Hepatocyte (in vitro differentiated cells): Measurements from ENCODE around the gene KRTAP10-3. TPM values are rescaled to one million over a fixed set of nuclear protein-coding genes. Genes with fewer than 3 reads are reported as not detected.

Experiments used
- DNase-seq: peaks from one replicate; pipeline ENCODE4 v3.0.0-alpha.2; 2016; ENCODE audit warnings: low spot score
- H2AFZ ChIP-seq: fragments of 200-600 bp; sonication (generic); 2 replicates; pipeline ENCODE4 v1.6.0; 2016; ENCODE audit warnings: antibody characterized with exemption, mild to moderate bottlenecking
- H3K27ac ChIP-seq: fragments of 200-600 bp; sonication (generic); 2 replicates; pipeline ENCODE4 v1.5.1; 2016; ENCODE audit warnings: mild to moderate bottlenecking
- H3K27me3 ChIP-seq: fragments of 200-600 bp; sonication (generic); 2 replicates; pipeline ENCODE4 v1.6.1; 2016
- H3K36me3 ChIP-seq: fragments of 200-600 bp; sonication (generic); replicated peaks from 2 replicates; pipeline ENCODE4 v1.5.1; 2016; ENCODE audit warnings: low read depth; ENCODE audit not compliant: insufficient read depth
- H3K4me1 ChIP-seq: fragments of 200-600 bp; sonication (generic); 2 replicates; pipeline ENCODE4 v1.5.1; 2016; ENCODE audit warnings: mild to moderate bottlenecking, moderate library complexity; ENCODE audit not compliant: insufficient read depth
- H3K4me2 ChIP-seq: fragments of 200-600 bp; sonication (generic); 2 replicates; pipeline ENCODE4 v1.6.0; 2016
- H3K4me3 ChIP-seq: fragments of 200-600 bp; sonication (generic); 2 replicates; pipeline ENCODE4 v1.5.1; 2016; ENCODE audit warnings: mild to moderate bottlenecking
- H3K79me2 ChIP-seq: fragments of 200-600 bp; sonication (generic); 2 replicates; pipeline ENCODE4 v1.6.0; 2017; ENCODE audit warnings: mild to moderate bottlenecking
- H3K9me2 ChIP-seq: fragments of 200-600 bp; sonication (generic); replicated peaks from 2 replicates; pipeline ENCODE4 v1.6.0; 2017; ENCODE audit warnings: mild to moderate bottlenecking; ENCODE audit not compliant: insufficient read depth
- H3K9me3 ChIP-seq: fragments of 200-600 bp; sonication (generic); 2 replicates; pipeline ENCODE4 v1.5.1; 2016; ENCODE audit warnings: low read depth, mild to moderate bottlenecking
- H4K20me1 ChIP-seq: fragments of 200-600 bp; sonication (generic); 2 replicates; pipeline ENCODE4 v1.6.0; 2016; ENCODE audit warnings: mild to moderate bottlenecking; ENCODE audit not compliant: insufficient read depth, poor library complexity, severe bottlenecking
- CTCF ChIP-seq: fragments of 200-600 bp; sonication (generic); IDR thresholded peaks from 2 replicates; pipeline ENCODE4 v1.5.1; 2016; ENCODE audit warnings: antibody characterized with exemption, mild to moderate bottlenecking; ENCODE audit not compliant: poor library complexity
- EZH2 ChIP-seq: fragments of 200-600 bp; sonication (generic); IDR thresholded peaks from 2 replicates; pipeline ENCODE4 v1.6.1; 2016; ENCODE audit warnings: antibody characterized with exemption, mild to moderate bottlenecking, borderline replicate concordance
- EZH2phosphoT487 ChIP-seq: fragments of 200-600 bp; sonication (generic); IDR thresholded peaks from one replicate; pipeline ENCODE4 v1.6.1; 2018; ENCODE audit warnings: antibody characterized with exemption, mild to moderate bottlenecking, low read depth, moderate library complexity; ENCODE audit not compliant: unreplicated experiment, severe bottlenecking
- WGBS: methylation state at CpG from one replicate; pipeline ENCODE4 v1.1.6; 2016; ENCODE audit warnings: low lambda C conversion rate; ENCODE audit errors: missing lambda C conversion rate; 5-methylcytosine and 5-hydroxymethylcytosine counted together
- polyA plus RNA-seq: library from polyadenylated mRNA; unstranded; fragments of >200 nt; fragmentation: Nextera tagmentation; extraction: Ambion mirVana; gene quantifications from 2 replicates; pipeline ENCODE4 v1.2.1, GENCODE V29; 2016
- total RNA-seq: library from RNA; depleted of rRNA; stranded (reverse); fragments of >200 nt; gene quantifications from 2 replicates; pipeline ENCODE4 v1.2.3, GENCODE V29; 2014

Gene KRTAP10-3
- total and polyA plus RNA-seq, 2 experiments from 2014 or later: not detected

DNA sequence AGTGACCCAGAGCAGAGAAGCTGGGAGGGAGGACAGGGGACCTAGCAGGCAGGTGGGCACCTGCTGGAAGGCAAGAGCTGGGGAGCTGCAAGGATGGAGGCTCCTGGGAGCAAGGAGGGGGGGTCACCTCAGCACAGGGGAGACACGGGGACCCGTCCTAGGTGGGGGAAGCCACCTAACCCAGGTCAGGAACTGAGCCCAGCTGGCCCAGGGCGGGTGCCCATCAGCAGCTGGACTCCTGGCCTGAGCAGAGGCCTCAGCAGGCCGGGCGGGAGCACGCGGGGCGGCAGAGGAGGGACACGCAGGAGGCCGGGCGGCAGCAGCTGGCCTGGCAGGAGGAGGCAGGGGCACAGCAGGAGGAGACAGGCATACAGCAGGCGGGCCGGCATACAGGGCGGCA lies 19.5 kb downstream of the KRTAP10-3 start:
- TF ChIP-seq EZH2 (no peak), CTCF (no peak), EZH2phosphoT487 (no peak)
- H3K36me3 ChIP-seq: no peaks in the 10 kb centered on the region
- DNase-seq: no peak
- H3K4me3 ChIP-seq: no peak overlapping the region
- no peak overlapping the region for H3K4me2 ChIP-seq
- peaks cover 10% of the 10 kb centered on the region for H3K9me3 ChIP-seq
- no peaks in the 10 kb centered on the region for H4K20me1 ChIP-seq
- H3K27me3 ChIP-seq: no peaks in the 10 kb centered on the region
- no peaks in the 10 kb centered on the region for H3K9me2 ChIP-seq
- H3K79me2 ChIP-seq: no peaks in the 10 kb centered on the region
- no peaks in the 10 kb centered on the region for H3K4me1 ChIP-seq
- 76% methylated on average over 14 of the region's 14 CpGs for WGBS
- no peak overlapping the region for H2AFZ ChIP-seq
- no peak overlapping the region for H3K27ac ChIP-seq

DNA sequence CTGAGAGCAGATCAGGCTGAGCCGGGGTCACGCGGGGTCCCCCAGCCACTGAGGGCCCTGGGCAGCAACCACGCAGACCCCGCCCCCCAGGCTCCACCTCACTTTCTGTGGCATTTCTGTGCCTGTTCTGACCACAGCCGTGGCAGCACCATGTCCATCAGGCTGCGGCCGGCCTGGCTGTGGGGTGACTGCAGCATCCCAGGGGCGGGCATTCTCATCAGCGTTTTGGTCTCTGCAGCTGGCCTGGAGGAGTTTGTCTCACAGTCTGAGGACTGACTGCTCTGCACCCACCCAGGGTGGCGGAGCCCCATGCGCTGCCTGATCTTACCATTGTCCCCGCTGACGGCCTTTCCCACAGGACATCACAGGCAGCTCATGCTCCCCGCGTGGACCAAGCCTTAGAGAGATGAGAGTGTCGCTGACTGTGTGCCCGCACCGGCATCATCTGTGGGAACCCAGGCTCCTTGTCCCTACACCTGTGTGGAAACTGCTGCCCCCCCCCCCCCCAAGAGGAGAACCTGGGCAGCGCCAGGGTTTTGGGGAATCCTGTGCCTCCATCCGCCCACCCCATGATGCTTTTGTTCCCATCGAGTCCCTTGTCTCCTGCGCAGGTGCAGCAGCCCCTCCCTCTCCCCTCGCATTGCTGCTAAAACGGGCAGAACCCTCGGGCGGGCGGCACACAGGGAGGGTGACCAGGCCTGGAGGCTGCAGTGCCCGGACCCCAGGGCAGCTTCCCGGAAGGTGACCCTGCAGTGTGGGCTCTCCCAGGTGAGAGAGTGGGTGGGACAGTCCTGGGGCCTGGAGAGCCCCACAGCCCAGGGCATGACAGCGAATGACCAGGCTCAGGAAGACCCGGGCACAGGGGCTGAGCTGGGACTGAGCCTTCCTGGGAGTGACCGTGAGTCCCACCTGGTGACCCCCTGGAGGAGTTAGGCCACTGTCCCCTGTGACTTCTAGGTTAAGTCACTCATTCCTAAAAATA lies 20.4 kb downstream of the KRTAP10-3 start:
- H3K9me2 ChIP-seq: no peaks in the 10 kb centered on the region
- no peak overlapping the region for H2AFZ ChIP-seq
- no peaks in the 10 kb centered on the region for H3K79me2 ChIP-seq
- H3K4me1 ChIP-seq: no peaks in the 10 kb centered on the region
- no peak for TF ChIP-seq EZH2phosphoT487
- TF ChIP-seq EZH2: no peak
- TF ChIP-seq CTCF: no peak
- peak; percentile 12 for DNase-seq
- H3K36me3 ChIP-seq: no peaks in the 10 kb centered on the region
- no peaks in the 10 kb centered on the region for H3K27me3 ChIP-seq
- no peak overlapping the region for H3K27ac ChIP-seq
- H4K20me1 ChIP-seq: no peaks in the 10 kb centered on the region
- no peak overlapping the region for H3K4me3 ChIP-seq
- peaks cover 10% of the 10 kb centered on the region for H3K9me3 ChIP-seq
- WGBS: 93% methylated on average over 33 of the region's 33 CpGs
- H3K4me2 ChIP-seq: no peak overlapping the region

- H3K36me3 ChIP-seq: no peaks in the 10 kb centered on the region
- no peak overlapping the region for H3K27ac ChIP-seq
- H3K9me3 ChIP-seq: no peaks in the 10 kb centered on the region
- no peaks in the 10 kb centered on the region for H4K20me1 ChIP-seq
- no peaks in the 10 kb centered on the region for H3K4me1 ChIP-seq
- H3K79me2 ChIP-seq: no peaks in the 10 kb centered on the region
- TF ChIP-seq CTCF (no peak), EZH2phosphoT487 (no peak), EZH2 (no peak)
- no peak overlapping the region for H2AFZ ChIP-seq
- no peaks in the 10 kb centered on the region for H3K27me3 ChIP-seq
- no peaks in the 10 kb centered on the region for H3K9me2 ChIP-seq
- no peak overlapping the region for H3K4me3 ChIP-seq
- H3K4me2 ChIP-seq: no peak overlapping the region
- no peak for DNase-seq
- 65% methylated on average over 7 of the region's 7 CpGs for WGBS
Measured at GRCh38 chr21:44535963-44536362, 22.6 kb downstream of the KRTAP10-3 start.
